Activated CD4-positive, CD25-positive, alpha-beta regulatory T cell treated with anti-CD3 and anti-CD28 coated beads, Interleukin-2, amount 50 U/mL, for 72 hours (primary cell): ENCODE results near the gene TMEM126B.

Experiments used
- DNase-seq: peaks from one replicate; pipeline ENCODE4 v3.0.0; 2021

TMEM126B gene

GRCh38 chr11:85685125-85685819 is 56.9 kb downstream of the TMEM126B start:
- DNase-seq = no peak

GRCh38 chr11:85685820-85686459 is 57.5 kb downstream of the TMEM126B start, which contains the start of gene CCDC89:
CCDC89 (minus strand) TSS chr11:85686195; CDS start chr11:85686130, 65 bp downstream.
- DNase-seq = no peak
